K562 (cell line): ENCODE measurements around the gene RACK1. TPM values are rescaled to one million over a fixed set of nuclear protein-coding genes. Genes with fewer than 3 reads are reported as not detected.

ENCODE experiments used
- FOXP1 ChIP-seq: sonication (generic); formaldehyde crosslinking; IDR thresholded peaks from 2 replicates; pipeline ENCODE4 v1.8.0; 2022; ENCODE audit warnings: mild to moderate bottlenecking, missing genetic modification reagents
- ZBTB7A ChIP-seq: IDR thresholded peaks from 2 replicates; pipeline ENCODE4 v1.6.1; 2011; ENCODE audit warnings: low read depth, mild to moderate bottlenecking, low read length, moderate library complexity, borderline replicate concordance; ENCODE audit not compliant: control insufficient read depth
- polyA plus RNA-seq, 8 experiments: library from polyadenylated mRNA; depleted of rRNA in 4 of 8; stranded (reverse) in 5 of 8; unstranded in 3 of 8; fragments of >200 nt; fragmentation: Nextera tagmentation in 2 of 8; fragmentation: Illumina TruSeq in 1 of 8; extraction: Ambion mirVana in 2 of 8; extraction: Trizol in 1 of 8; gene quantifications; 2 replicates each; pipeline versions ENCODE4 v1.2.1 to v1.2.3, GENCODE V29; 2011 to 2014; ENCODE audit warnings: inconsistent platforms in 1 of 8, missing spikeins in 1 of 8
- total RNA-seq, 7 experiments: library from RNA; depleted of rRNA in 6 of 7; stranded (reverse); fragments of >200 nt in 6 of 7; fragmentation: Illumina TruSeq in 2 of 7; extraction: Trizol in 2 of 7; gene quantifications; 2 replicates each; pipeline versions ENCODE4 v1.2.1 to v1.2.3, GENCODE V29; 2011 to 2021; ENCODE audit warnings: low replicate concordance in 1 of 7
- TF ChIP-seq, protein P1 (sequence below): sonication (generic); formaldehyde crosslinking; IDR thresholded peaks from 2 replicates; pipeline ENCODE4 v1.8.1; 2023; ENCODE audit warnings: missing genetic modification reagents, mild to moderate bottlenecking, borderline replicate concordance

The RACK1 gene
- total and polyA plus RNA-seq, 9 of the 15 experiments (the other 6 are each of a cell fraction or from before 2014, with no cell fraction given) = 2,303 to 5,311 (median 3,833) TPM

DNA sequence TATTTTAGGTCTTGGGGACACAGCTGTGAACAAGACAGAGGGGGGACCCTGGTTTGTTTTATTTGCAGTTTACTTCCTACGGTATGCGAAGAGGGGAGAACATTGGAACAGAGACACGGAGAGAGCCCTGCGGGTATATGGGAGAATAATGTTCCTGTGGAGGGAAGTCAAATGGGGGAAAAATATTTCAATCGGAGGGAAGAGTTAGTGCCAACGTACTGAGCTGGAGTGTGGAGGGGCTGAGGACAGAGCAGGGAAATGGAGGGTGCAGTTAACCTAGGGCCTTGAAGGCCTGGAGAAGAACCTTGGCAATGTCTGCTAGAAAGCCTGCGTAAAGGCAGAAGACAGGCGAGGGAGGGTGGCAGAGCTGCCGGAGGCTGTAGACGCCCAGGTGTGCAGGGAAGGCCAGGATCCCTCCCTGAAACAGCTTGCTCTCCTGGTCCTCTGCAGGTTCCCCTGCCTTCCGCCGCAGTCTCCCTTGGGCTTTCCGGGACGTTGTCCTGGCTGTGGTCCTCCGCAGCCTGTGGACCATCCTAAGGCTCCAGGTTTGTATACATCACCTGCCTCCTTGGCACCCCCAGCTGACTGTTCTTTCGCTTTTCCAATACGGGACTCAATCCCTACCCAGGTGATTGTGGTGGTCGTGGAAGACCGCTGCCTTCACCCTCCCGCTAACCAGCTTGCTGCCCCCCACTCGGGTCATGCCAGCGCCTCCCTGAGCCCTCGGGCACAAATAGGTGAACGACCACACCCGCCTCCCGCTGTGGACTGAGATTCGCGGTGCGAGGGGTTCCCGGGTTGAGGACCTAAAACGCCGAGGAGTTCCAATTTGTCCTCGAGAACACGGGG, 1.9 kb upstream of the RACK1 start (continued):
- TF ChIP-seq ZBTB7A (0 out of 2 replicates have a peak, but pooled peaks have one; percentile 11), FOXP1 (peak; percentile 56; the same call in 1 of the 2 replicates)
- TF ChIP-seq, protein P1, sequence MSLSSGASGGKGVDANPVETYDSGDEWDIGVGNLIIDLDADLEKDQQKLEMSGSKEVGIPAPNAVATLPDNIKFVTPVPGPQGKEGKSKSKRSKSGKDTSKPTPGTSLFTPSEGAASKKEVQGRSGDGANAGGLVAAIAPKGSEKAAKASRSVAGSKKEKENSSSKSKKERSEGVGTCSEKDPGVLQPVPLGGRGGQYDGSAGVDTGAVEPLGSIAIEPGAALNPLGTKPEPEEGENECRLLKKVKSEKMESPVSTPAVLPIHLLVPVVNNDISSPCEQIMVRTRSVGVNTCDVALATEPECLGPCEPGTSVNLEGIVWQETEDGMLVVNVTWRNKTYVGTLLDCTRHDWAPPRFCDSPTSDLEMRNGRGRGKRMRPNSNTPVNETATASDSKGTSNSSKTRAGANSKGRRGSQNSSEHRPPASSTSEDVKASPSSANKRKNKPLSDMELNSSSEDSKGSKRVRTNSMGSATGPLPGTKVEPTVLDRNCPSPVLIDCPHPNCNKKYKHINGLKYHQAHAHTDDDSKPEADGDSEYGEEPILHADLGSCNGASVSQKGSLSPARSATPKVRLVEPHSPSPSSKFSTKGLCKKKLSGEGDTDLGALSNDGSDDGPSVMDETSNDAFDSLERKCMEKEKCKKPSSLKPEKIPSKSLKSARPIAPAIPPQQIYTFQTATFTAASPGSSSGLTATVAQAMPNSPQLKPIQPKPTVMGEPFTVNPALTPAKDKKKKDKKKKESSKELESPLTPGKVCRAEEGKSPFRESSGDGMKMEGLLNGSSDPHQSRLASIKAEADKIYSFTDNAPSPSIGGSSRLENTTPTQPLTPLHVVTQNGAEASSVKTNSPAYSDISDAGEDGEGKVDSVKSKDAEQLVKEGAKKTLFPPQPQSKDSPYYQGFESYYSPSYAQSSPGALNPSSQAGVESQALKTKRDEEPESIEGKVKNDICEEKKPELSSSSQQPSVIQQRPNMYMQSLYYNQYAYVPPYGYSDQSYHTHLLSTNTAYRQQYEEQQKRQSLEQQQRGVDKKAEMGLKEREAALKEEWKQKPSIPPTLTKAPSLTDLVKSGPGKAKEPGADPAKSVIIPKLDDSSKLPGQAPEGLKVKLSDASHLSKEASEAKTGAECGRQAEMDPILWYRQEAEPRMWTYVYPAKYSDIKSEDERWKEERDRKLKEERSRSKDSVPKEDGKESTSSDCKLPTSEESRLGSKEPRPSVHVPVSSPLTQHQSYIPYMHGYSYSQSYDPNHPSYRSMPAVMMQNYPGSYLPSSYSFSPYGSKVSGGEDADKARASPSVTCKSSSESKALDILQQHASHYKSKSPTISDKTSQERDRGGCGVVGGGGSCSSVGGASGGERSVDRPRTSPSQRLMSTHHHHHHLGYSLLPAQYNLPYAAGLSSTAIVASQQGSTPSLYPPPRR (CRISPR knock-in tag) = peak; percentile 70; the same call in 1 of the 2 replicates
